Heart left ventricle (tissue), 13 donors: ENCODE results near the gene CAMTA1.

Experiments used
- POLR2A ChIP-seq, 2 donors: fragments of 450-650 bp; IDR thresholded peaks; one replicate each; pipeline ENCODE4 v1.6.1; 2017; ENCODE audit warnings: antibody characterized with exemption in 2 of 2, mild to moderate bottlenecking in 2 of 2, moderate library complexity in 2 of 2
- TF ChIP-seq, protein P1 (sequence below), 12 donors: fragments of 200-600 bp; sonication (generic) in 4 of 12; IDR thresholded peaks; one replicate each; pipeline versions ENCODE4 v1.5.0 to v1.8.0; 2018 to 2022; ENCODE audit warnings: antibody characterized with exemption in 12 of 12, mild to moderate bottlenecking in 5 of 12
- donor health status: ischemic (EF 13 %, LVEDD 7.1; RV severe dilation, severe dysfunction).
- donor health status: DM: no; HTN: yes; CAD: no.
- donor health status: DM: no; HTN: no; CAD: no.
- donor health status: ischemic (EF 25% LVEDD 6.9; RV normal size, moderate dysfunction).
- donor health status: ischemic (EF 25% LVEDD 5.7; RV mildly dilated, moderate dysfunction).
- donor health status: ischemic (EF 35%, LVEDD 5.7; RV mildly dilated, moderate dysfunction).
- donor health status: nonischemic (EF 11% LVEDD 7.7; RV severe dilation, severe dysfunction).
- donor health status: DM: yes; HTN: yes; CAD: no.
- donor health status: PGD.
- donor health status: ischemic (EF 29% LVEDD 5.4; RV normal size, mild dysfunction).
- donor health status: nonischemic (EF 23%, LVEDD 6.1; RV moderate dilation, normal function).

DNA sequence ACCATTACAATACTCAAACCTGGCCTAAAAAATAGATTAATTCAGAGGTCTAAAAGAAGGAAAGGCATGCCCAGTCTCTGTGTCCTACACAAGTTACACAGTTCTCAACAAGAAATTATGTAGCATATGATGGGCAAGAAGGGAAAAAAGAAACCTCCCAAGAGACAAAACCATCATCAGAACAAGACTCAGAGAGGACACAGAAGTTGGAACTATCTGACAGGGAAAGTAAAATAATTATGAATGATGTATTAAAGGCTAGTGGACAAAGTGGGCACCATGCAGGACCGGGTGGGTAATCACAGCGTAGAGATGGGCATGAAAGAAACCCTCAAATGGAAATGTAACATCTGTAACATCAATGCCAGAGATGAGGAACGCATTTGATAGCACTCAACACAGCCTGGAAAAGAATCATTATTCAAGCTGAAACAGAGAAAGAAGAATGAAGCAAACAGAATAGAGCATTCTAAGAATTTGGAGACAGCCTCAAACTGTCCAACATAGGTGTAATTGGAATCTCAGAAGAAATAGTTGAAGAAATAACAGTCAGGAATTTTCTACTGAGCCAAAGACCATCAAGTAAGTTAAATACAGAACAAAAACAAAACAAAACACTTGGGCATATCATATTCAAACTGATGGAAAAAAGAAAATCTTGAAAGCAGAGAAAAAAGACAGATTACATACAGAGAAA, 1028.6 kb downstream of the CAMTA1 start:
- TF ChIP-seq POLR2A (IDR thresholded peaks at IDR 0.05), result no peak
- TF ChIP-seq, protein P1, sequence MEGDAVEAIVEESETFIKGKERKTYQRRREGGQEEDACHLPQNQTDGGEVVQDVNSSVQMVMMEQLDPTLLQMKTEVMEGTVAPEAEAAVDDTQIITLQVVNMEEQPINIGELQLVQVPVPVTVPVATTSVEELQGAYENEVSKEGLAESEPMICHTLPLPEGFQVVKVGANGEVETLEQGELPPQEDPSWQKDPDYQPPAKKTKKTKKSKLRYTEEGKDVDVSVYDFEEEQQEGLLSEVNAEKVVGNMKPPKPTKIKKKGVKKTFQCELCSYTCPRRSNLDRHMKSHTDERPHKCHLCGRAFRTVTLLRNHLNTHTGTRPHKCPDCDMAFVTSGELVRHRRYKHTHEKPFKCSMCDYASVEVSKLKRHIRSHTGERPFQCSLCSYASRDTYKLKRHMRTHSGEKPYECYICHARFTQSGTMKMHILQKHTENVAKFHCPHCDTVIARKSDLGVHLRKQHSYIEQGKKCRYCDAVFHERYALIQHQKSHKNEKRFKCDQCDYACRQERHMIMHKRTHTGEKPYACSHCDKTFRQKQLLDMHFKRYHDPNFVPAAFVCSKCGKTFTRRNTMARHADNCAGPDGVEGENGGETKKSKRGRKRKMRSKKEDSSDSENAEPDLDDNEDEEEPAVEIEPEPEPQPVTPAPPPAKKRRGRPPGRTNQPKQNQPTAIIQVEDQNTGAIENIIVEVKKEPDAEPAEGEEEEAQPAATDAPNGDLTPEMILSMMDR (IDR thresholded peaks at IDR 0.05), result no peak
